M059J (cell line): ENCODE results near the gene UGP2. TPM values are rescaled to one million over a fixed set of nuclear protein-coding genes. Genes with fewer than 3 reads are reported as not detected.
"Not testable (repeated sequence)": the region's sequence is repeated elsewhere in the genome, so short reads cannot be mapped to it uniquely, and the experiment has no call there.

Source experiments
- DNase-seq: peaks from one replicate; pipeline ENCODE4 v3.0.0-alpha.2; 2012; ENCODE audit warnings: low read depth
- total RNA-seq: library from RNA; depleted of rRNA; stranded (reverse); fragments of >200 nt; shearing (Covaris generic); gene quantifications from 2 replicates; pipeline ENCODE4 v1.2.3, GENCODE V29; 2014; rRNA removed

Gene UGP2
- total RNA-seq, 1 experiment from 2014 or later: 125 TPM

DNA sequence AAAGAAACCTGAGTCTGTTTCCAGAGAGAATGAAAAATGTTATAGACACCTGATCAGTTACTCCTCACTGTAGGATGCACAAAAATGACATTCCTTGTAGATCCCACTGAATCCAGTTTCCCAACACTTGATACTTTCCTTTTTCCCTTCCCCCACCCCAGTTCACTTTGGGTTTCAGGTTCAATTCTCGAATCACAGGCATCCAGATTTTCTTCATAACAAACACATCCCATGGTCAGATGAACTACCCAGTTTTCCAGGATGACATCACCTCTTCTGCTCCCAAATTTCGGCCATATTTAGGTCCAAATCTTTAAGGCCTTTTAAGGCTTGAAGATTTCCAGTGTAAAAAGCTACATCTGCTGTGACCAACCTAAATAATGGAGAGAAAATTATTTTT lies 51.5 kb downstream of the UGP2 start:
- DNase-seq: no peak

DNA sequence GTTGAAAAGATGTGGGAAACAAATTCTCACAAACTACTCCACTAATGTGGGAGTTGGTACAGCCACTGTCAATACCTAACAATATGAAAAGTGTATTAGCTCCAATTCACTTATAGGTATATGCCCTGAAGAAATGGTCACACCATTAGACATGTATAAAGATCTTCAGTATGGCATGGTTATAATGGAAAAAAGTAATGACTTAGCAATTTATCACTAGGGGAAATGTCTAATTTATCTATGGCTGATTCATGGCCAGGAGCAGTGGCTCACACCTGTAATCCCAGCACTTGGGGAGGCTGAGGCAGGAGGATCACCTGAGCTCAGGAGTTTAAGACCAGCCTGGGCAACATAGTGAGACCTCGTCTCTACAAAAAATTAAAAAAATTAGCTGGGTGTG lies 52.5 kb downstream of the UGP2 start:
- no peak for DNase-seq

DNA sequence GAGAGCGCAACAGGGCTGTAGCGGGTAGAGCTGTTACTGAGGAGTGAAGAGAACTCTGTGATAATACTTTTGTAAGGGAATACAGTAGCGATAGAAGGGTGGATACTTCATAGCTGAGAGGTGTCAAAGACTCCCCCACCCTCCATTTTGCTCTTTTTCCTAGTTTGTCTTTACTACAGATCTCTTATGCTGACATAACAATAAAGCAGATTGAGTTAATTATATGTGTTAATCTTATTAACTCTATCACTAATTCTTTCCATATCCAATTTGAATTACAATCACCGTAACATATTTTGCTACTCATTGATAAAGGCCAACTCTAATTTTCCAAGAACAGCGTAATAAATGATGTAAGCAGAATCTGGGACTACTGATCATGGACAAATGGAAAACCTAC lies 57.1 kb downstream of the UGP2 start:
- no peak for DNase-seq

DNA sequence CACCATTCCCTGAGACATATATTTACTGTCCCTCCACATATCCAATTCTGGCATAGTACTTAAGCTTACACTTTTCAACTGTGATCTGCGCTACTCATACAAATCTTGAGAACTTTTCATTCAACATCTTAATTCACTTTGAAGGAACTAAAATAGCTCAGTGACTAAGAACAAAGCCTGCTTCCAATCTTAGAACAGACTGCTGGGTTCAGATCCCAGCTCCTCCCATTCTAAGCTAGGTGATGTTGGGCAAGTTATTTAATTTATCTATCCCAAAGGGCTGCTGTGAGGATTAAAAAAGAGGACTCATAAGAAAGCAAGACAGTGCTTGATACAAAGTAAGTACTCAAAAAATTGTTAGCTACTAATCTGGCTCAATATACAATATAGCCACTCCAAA lies 57.9 kb downstream of the UGP2 start:
- DNase-seq: no peak

DNA sequence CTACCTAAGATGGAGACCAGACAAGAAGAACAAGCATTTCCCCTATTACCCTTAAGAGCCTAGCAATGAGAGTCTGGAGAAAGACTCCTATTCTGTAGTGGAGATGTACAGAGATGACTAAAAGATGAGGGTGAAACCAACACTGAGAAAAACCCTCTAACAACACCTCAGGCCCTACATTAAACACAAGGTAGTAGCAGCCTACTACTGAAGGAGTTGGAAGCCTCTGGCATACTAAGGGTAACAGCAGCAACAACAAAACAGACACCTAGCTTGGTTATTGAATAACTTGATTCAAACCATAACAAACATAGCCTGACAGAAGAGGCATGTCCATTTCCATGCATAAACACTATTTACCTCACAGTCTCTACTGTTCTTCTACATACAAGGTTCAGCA lies 60.5 kb downstream of the UGP2 start:
- DNase-seq: no peak

DNA sequence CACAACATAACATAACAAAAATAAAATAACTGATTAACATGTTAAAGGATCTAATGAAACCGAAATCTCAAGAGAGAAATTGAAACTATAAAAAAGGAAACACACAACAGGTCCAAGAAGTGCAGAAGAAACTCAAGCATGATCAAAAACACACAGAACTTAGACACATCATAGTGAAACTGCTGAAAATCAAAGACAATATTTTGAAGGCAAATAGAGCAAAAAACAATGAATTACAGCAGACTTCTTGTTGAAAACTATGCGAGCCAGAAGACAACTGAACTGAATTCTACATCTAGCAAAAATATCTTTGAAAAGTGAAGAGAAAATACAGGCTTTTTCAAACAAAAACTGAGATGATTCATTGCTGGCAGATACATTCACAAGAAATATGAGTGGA lies 61.3 kb downstream of the UGP2 start:
- peak; percentile 26 for DNase-seq

DNA sequence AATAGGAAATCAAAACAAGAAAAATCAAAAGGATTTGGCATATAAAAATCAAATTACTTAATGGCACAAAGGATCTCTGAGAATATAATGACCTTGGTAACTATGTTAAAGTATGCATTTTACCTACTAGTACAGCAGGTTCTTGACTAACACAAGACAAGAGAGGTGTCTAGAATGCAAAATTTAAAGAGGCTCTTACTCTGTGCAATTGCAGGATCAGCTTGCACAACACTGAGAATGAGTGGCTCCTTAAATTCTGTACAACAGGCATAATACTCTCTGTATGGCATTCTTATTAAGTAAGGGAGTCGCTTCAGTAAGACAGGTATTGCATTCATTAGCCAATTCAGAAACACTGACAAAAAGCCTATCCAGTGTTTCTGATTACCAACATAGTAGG lies 72.6 kb downstream of the UGP2 start:
- no peak for DNase-seq

DNA sequence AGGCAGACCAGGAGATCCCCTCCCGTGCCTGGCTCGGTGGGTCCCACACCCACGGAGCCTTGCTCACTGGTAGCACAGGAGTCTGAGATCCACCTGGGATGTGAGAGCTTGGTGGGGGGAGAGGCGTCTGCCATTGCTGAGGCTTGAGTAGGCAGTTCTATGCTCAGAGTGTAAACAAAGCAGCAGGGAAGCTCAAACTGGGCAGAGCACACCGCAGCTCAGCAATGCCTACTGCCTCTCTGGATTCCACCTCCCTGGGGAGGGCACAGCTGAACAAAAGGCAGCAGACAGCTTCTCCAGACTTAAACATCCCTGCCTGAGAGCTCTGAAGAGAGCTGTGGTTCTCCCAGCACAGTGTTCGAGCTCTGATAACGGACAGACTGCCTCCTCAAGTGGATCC lies 85.1 kb downstream of the UGP2 start:
- DNase-seq: no peak

DNA sequence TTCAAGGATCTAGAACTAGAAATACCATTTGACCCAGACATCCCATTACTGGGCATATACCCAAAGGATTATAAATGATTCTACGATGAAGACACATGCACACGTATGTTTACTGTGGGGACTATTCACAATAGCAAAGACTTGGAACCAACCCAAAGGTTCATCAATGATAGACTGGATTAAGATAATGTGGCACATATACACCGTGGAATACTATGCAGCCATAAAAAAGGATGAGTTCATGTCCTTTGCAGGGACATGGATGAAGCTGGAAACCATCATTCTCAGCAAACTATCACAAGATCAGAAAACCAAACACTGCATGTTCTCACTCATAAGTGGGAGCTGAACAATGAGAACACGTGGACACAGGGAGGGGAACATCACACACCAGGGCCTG lies 90.4 kb downstream of the UGP2 start:
- DNase-seq: not testable (repeated sequence)

Other genes with a start within 250 kb of the UGP2 start
- 16.9 and 19.5 TPM in 2 replicates for gene VPS54, start 177.5 kb downstream of the UGP2 start, total RNA-seq